HG03558 (cell line): ENCODE results near the gene ZNF362.
"Not testable (repeated sequence)": the region's sequence is repeated elsewhere in the genome, so short reads cannot be mapped to it uniquely, and the experiment has no call there.

ENCODE experiments used
- ATAC-seq: cut with Tn5 transposase; IDR thresholded peaks from one replicate; pipeline ENCODE4 v1.9.1; 2021; ENCODE audit warnings: moderate number of reproducible peaks; ENCODE audit not compliant: unreplicated experiment; ENCODE audit errors: extremely low read depth

ZNF362 gene

DNA sequence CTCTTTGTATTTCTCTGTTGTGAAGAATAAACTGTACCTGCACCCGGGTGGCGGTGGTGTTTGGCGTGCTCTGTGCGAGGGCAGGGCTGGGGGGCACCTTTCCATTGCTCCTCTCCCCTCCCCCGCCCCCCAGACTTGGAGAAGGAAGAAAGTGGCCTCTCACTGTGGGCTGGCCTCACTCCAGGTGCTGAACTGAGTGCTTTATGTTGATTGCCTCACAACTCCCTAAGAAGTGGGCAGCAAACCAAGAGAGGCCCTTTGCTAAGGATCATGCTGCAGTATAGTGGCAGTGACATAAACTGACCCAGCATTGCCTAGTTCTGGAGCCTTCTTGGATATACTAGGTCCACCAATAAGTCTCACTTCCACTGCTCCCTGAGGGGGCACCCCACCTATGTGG lies 44.4 kb downstream of the ZNF362 start:
- no peak for ATAC-seq

DNA sequence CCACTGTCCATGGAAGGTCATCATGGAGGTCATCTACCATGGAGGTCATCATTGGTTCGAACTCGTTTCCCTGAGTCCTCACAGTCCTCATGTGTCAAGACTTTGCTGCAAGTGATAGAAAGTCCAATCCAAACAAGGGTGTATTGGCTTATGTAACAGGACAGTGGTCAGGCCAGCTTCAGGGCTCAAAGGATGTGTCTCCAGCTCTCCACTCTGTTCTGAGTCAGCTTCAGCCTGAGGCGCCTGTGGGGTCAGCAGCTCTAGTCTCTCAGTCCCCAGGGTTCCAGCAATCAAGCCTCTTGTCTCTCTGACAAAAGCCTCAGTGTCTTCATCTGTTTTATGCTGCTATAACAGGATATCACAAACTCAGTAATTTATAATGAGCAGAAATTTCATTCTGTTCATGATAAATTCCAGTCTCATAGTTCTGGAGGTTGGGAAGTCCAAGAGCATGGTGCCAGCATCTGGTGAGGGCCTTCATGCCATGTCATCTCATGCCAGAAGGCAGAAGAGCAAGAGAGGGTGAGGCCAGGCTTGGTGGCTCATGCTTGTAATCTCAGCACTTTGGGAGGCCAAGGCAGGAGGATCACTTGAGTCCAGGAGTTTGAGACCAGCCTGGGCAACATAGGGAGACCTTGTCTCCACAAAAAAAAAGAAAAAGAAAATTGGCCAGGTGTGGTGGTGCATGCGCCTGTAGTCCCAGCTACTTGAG lies 45.1 kb downstream of the ZNF362 start:
- ATAC-seq = no peak

DNA sequence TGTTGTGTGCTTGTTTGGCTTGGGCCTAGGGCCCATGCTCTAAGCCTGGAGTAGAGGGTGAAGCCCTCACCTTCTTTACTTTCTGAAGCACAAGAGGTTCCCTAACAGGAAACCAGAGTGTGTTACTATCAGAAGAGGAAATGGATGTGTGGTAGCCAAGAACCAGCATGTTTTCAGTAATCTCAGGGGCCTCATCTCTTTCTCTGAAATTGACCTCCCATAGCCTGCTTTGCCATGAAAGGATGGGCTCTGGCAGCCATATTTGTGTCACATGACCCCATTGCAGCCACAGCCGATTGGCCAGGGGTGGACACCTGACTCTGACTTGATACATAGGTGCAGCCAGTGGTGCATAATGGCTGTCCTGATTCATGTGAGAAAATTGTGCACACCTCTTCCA lies 46.0 kb downstream of the ZNF362 start:
- no peak for ATAC-seq

DNA sequence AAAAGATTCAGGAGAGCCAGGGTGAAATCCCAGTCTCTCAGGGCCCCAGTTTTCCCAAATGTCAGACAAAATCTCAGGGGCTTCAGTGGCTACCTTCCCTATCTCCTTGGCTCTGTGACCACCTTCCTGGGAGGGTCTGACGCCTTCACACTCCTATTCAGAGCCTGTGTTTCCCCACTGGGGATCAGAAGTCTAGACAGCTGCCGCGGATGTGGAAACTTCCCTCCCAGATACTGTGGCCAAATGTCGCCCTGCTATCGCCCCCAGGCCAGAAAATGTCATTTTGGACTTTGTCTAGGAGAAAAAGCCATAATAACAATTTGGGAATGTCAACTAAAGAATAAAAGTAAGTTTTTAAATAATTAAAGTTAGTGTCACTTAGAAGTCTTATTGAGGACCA lies 48.7 kb downstream of the ZNF362 start:
- no peak for ATAC-seq

DNA sequence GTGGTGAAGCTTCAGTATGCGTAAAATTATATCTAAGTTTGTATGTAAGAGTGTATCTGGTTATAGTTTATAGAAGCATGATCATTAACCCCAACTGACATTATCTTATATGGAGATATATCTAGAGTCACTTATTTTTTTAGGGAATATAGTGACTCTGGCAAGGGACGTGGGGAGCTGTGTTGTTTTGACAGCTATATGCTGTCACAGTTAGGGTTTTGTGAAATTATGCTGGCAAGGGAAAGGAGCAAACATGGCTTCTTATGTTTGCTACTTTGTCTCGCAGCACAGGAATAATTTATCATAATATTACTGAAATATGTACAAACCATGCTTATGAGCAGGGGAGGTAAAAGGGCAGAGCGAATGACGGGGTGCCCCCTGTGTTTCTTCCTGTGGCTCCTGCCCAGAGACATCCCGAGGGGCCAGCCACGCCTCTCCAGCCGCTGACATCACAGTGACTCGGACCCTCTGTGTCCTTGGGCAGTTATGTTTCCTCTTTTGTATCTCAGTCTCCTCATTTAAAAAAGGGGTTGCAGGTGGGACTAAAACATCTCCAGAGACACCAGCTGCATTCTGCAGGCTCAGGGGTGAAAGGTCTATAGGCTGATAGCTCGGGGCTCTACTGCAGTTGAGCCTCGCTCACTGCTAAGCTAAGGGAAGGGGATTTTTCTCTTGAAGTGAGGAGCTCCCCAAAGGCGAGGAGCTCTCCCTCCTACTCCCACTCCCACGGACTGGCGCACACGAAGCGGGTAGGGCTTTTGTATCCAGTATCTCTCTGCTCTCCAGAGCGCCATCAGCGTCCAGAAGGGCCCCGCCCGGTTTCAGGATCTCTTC lies 49.7 kb downstream of the ZNF362 start:
- no peak for ATAC-seq

DNA sequence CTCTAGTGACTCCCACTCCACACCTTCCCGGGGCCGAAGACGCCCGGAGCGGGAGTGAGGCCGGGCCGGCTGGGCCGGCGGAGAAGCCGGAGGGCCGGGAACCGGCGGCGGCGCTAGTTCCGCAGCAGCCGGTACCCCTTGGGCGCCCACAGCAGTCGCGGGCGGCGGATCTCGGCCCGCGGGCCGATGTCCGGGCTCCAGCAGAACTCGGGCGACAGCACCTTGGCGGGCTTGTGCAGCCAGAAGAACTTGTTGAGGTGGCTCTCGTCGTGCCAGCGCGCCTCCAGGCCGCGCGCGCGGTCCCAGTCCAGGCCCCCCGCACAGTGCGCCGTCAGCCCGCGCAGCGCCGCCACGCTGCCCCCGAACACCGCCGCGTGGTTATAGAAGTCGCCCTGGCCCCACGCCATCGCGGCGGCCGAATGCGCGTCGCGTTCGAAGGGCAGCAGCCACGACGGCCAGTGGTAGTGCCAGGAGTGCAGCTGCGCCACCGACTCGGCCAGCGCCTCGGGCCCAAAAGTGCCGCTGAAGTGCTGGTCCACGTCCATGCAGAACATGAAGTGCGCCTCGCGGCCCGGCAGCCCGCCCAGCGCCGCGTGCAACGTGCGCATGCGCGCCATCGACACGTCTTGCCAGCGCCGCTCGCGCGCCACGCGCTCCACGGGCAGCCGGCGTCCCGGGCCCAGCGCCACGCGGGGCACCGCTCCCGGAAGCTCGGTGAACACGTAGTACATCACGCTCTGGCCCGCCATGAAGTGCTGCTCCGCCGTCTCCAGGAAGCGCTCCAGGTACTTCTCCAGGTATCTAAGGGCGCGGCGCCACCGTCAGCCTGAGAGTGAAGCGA lies 50.6 kb downstream of the ZNF362 start:
- no peak for ATAC-seq

DNA sequence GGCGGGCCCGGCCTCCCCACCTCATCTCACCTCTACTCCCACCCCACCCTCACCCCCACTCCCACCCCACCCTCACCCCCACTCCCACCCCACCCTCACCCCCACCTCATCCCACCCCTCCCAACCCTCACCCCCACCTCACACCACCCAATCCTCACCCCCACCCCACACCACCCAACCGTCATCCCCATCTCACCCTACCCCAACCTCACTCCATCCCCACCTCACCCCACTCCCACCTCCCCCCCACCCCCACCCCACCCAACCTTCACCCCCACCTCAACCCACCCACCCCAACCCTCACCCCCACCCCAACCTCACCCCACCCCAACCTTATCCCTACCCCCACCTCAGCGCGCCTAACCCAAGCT lies 51.2 kb downstream of the ZNF362 start:
- ATAC-seq = no peak

DNA sequence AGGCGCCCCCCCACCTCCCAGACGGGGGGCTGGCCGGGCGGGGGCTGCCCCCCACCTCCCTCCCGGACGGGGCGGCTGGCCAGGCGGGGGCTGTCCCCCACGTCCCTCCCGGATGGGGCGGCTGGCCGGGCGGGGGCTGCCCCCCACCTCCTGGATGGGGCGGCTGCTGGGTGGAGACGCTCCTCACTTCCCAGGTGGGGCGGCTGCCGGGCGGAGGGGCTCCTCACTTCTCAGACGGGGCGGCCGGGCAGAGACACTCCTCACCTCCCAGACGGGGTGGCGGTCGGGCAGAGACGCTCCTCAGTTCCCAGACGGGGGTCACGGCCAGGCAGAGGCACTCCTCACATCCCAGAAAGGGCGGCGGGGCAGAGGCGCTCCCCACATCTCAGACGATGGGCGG lies 53.1 kb downstream of the ZNF362 start:
- ATAC-seq = not testable (repeated sequence)

DNA sequence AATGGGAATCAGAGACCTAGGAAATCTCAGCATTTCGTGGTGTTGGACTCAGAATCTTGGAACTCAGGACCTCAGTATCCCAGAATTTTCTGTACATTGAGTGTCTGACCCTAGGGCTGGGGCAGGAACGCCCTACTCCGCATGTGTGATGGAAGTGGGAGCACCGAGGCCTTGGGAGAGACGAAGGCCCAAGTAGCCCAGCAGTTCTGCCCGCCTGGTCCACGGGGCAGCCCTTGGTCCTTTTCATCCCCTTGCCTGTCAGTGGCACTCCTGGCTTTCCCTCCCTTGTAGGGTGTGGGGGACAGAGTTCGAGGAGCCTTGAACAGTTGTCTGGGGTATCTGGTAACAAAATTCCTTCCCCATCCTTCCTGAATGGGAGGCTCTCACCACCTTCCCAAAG lies 54.4 kb downstream of the ZNF362 start:
- no peak for ATAC-seq

DNA sequence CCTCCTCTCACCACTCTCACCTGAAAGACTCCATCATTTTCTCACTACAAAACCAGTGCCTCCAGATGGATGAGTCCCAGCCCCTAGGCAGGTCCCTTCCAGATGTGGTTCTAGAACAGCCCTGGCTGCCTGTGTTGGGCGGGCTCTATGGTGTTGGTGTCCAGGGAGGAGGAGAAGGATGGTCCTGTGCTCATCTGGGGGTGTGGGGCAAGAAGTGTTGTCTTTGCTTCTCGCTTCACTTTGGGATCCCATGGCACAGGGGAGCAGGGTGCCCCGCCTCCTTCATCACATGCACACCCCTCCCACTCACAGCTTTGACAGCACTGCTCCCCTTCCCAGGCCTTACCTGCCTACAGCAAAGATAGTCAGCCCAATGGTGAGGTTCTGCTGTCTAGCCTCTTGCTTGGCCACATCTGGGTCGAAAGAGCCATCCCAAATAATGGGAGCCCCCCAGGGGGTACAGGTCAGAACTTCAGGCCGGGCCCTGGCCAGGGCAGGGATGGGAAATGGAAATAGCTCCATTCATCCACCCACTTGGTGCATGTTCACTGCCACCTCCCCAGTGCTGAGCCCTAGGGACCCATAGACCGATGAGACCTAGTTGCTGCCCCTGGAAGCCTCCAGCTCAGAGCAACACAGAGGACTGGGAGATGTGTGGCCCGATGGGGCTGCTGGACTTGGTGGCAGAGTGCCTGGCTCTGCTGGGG lies 55.6 kb downstream of the ZNF362 start:
- ATAC-seq = no peak

DNA sequence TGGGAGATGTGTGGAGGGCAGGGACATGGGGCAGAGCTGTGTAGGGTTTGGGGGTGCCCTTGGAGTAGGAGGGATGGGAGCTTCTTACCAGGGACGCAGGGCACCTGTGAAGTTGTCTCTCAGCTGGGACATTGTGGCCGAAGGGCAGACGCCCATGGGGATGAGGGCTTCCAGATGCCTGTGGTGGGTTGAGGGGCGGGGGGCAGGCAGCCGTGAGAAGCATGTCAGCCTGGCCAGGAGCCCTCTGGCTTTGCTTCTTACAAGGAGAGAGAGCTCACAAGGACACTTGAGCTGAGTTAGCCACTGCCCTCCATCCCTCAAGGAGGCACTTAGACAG lies 56.1 kb downstream of the ZNF362 start:
- ATAC-seq = no peak

DNA sequence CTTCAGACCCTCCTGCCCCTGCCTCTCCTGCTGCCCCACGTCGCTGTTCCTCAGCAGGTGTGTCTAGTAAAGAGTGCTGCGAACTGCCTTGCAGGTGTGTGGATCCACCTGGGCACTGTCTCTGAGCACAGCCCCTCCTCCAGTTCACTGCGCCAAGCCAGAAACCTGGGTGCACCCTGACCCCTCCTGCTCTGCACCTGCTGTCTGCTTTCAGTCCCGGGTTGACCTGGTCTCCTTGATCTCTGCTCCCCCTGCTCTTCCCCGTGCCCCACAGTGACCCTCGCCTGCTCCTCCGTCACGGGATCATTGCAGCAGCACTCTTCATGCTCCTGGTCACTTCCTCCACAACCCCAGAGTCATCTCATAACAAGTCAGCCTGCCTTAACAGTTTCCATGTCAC lies 58.1 kb downstream of the ZNF362 start:
- no peak for ATAC-seq

DNA sequence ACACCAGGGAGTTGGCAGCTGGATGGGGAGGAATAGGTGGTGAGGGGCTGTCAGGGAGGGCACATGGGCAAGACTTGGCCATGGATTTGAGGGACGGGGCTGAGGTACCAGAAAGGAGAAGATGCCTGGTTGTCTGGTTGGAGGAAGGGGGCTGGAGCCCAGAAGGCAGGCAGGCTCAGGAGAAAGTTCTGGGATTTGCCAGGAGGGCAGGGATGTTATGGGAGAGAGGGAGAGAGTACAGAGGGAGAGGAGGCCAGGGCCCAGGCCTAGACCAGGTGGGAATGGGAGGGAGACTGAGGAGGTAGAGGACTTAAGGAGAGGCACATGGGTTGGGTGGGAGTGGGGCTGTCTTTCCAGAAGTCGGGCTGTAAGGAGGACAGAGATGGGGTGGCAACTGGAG lies 60.3 kb downstream of the ZNF362 start:
- ATAC-seq = no peak

DNA sequence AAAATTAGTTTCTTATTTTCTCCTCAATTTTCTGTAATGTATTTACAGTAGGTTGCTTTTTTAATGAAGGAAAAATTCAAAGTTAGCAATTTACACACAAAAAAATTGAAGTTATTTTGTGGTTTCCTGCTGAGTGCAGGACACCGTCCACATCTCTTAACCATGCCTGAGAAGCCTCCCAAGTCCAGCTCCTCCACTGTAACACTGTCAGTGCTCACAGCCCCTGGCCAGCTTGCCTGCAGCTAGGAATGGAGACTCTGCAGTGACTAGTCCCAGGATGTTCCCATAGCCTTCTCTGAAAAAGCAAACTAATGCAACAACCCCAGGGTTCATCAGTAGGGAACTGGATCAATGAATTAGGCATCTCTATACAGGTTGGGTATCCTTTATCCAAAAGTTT lies 61.1 kb downstream of the ZNF362 start:
- ATAC-seq = no peak

DNA sequence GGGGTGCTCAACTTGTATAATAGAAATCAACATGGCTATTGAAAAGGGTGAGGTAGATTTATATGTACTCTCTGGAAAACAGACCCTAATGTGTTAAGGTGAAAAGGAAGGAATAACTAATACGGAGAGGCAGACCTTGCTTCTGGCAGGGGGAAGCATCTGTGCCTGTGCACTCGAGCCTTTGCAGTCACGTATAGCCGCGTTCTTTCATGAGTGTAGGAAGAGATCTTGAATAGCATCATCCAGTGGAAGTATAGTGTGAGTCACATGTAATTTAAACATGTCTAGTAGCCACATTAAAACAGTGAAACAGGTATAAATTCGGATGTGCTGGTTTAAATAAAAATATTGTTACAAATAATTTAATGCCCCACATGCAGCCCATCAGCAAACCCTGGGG lies 61.7 kb downstream of the ZNF362 start:
- no peak for ATAC-seq

DNA sequence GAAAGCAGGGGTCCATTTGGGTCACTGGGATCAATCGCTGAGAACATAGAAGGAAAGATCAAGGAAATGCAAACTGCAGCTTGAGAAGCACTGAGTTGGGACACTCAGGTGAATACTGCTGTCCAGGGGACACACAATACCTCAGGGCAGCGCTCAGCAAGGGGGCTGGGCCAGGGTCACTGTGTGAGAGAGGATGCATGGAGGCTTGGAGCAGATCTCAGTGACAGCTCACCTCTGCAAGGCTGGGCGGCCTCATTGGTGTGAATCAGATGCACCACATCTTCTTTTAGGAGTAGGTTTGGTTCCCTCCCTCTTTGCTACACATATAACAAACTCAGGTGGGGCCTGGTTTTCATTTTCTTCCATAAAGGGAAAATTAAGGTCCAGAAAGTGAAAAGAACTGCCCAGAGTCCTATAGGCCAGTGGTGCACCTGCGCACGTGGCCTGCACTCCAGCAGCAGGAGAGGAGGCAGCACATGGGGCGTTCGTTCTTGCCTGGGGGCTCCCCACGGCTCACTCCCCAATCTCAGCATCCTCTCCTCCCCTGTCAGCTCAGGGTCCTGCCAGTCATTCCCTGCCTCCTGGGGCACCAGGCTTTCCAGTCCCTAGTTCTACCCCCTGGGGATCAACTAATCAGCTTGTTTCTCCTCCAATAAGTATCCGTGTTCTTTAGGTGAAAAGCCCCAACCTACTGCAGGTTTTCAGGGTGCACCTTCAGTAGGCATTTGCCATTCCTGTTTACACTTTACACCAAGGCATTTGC lies 63.1 kb downstream of the ZNF362 start:
- ATAC-seq = no peak

DNA sequence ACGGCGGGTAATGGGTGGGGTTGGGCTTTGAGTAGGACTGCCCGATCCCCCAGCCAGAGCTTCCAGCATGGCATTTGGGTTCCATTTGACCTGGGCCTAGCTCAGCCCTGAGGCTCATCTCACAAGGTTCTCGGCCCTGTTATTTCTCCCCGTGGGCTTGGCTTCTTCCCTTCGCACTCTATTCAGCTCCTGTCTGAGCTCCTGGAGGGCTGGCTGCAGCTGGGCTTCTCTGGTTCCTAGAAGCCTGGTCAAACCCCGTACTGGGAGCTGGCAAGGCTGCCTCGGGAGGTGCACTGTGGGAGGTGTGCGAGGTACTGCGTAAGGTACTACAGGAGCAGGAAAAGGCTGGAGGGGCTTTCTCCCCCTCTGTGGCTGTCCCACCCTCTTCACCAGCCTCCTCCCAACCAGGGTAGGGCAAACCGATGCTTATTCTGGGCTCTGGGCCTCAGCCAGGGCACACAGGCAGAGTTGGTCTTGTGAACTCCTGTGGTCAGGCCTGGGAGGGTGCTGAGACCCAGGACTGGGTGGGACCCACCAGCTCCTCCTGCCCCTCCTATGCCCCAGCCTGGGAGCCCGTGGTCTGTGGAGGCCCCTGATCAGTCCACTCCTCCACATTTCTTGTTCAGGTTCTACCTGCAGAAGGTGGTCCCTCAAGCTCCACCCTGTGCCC lies 63.8 kb downstream of the ZNF362 start:
- no peak for ATAC-seq

DNA sequence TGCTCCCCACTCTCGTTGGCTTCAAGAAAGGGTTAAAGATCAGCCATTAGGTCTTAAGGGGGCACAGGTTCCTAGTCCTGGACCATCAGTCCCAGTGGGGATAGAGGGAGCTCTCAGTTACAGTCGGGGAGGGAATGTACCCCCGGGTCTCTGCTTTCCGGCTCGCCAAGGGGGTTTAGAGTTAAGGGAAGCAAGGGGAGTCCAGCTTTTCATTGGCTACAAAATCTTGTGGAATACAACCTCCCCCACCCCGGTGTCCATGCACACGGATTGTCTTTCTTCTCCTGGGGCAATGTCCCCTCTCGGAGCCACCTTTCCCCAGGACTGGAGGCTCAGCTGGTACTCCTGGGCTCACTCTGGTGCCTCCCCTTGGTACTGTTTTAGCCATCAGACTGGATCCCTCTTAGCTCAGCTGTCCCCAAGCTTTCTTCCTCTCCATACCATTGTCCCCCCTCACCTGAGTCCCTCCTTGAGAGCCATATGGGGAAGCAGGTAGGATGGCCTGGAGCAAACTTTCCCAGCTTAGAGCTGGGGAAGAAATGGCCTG lies 64.4 kb downstream of the ZNF362 start, which contains the start of gene A3GALT2:
Gene A3GALT2, minus strand, starts transcription at position 480 of the 547 bp plus-strand sequence. Its CDS starts 0 bp downstream, at position 480.
- ATAC-seq = no peak

DNA sequence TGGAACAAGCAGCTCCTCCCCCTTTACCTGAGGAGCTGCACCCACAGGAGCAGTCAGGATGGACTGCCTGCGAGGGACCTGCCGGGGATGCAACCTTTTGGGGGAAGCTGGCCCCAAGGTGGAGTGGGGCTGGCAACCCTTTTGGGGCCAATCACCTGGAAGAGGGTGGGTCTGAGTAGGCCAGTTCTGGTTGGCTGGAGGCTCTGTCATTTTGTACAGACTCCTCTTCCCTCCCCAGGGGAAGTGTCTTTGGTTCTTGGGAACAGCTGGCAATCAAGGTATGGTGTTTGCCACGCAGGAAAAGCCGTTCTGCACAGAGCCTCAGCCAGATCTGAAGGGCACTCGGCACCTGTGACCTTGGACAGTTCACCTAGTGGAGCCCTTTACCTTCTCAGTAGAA lies 64.9 kb downstream of the ZNF362 start:
- ATAC-seq = no peak
